H1 (cell line): ENCODE measurements around the gene AP3S1. TPM values are rescaled to one million over a fixed set of nuclear protein-coding genes. Genes with fewer than 3 reads are reported as not detected.

Experiments used
- CTCF ChIA-PET: fragments of 300-600 bp; sonication (Branson Sonifier 250); formaldehyde crosslinking; loops from one replicate; lab custom pipeline; 2021; ENCODE audit not compliant: partially characterized antibody; lab: Charles Lee
- POLR2A ChIA-PET: fragments of 300-600 bp; sonication (Branson Sonifier 250); formaldehyde crosslinking; loops from one replicate; lab custom pipeline; 2021; ENCODE audit warnings: inconsistent platforms; ENCODE audit not compliant: partially characterized antibody; lab: Charles Lee
- DNase-seq, 2 experiments: peaks; one replicate each; pipeline versions ENCODE4 v3.0.0 to v3.0.0-alpha.2; 2010 to 2022; ENCODE audit warnings: low spot score in 2 of 2, low read depth in 1 of 2, mixed read lengths in 1 of 2
- FAIRE-seq: peaks from 2 replicates; lab custom pipeline; 2011; peaks lifted over from hg19 to GRCh38; lab: Jason Lieb, UNC
- H2AFZ ChIP-seq: 2 replicates; pipeline ENCODE4 v1.8.1; 2012; ENCODE audit warnings: low read length, inconsistent platforms
- H2AK5ac ChIP-seq: 2 replicates; pipeline ENCODE4 v1.6.1; 2013; ENCODE audit warnings: low read depth, low read length
- H2BK120ac ChIP-seq: replicated peaks from 2 replicates; pipeline ENCODE3; 2013; ENCODE audit warnings: low read depth, low read length, inconsistent platforms
- H2BK12ac ChIP-seq: 2 replicates; pipeline ENCODE4 v1.6.1; 2013; ENCODE audit warnings: low read depth, low read length
- H2BK15ac ChIP-seq: 2 replicates; pipeline ENCODE4 v1.6.1; 2013; ENCODE audit warnings: low read length
- H2BK20ac ChIP-seq: 2 replicates; pipeline ENCODE4 v1.6.1; 2013; ENCODE audit warnings: low read length
- H2BK5ac ChIP-seq: 2 replicates; pipeline ENCODE4 v1.6.1; 2013; ENCODE audit warnings: low read depth, low read length
- H3K14ac ChIP-seq: 2 replicates; pipeline ENCODE4 v1.6.1; 2013; ENCODE audit warnings: inconsistent platforms; ENCODE audit not compliant: insufficient read length
- H3K18ac ChIP-seq: 2 replicates; pipeline ENCODE4 v1.6.1; 2013; ENCODE audit warnings: low read length; ENCODE audit errors: extremely low read depth
- H3K23ac ChIP-seq: 2 replicates; pipeline ENCODE4 v1.6.1; 2013; ENCODE audit warnings: inconsistent platforms; ENCODE audit not compliant: insufficient read length
- H3K23me2 ChIP-seq: 2 replicates; pipeline ENCODE4 v1.6.1; 2013; ENCODE audit warnings: low read depth, low read length
- H3K27ac ChIP-seq: 2 replicates; pipeline ENCODE4 v1.6.1; 2011; ENCODE audit warnings: low read depth, low read length, inconsistent platforms
- H3K27me3 ChIP-seq, 4 experiments: replicated peaks in 1 of 4; 1 replicate in 1 of 4; 2 replicates in 3 of 4; pipeline versions ENCODE4 v1.6.1 to v1.8.1; 2011 to 2013; ENCODE audit warnings: low read length in 3 of 4, mild to moderate bottlenecking in 3 of 4, inconsistent platforms in 2 of 4, mixed read lengths in 2 of 4, moderate library complexity in 1 of 4; ENCODE audit not compliant: control insufficient read depth in 3 of 4, insufficient read depth in 3 of 4; ENCODE audit errors: extremely low read depth in 1 of 4
- H3K36me3 ChIP-seq, 4 experiments: 2 replicates each; pipeline versions ENCODE4 v1.6.1 to v1.8.1; 2011 to 2013; ENCODE audit warnings: mild to moderate bottlenecking in 4 of 4, low read length in 3 of 4, moderate library complexity in 2 of 4, control low read depth in 1 of 4, inconsistent platforms in 1 of 4; ENCODE audit not compliant: insufficient read depth in 4 of 4, control insufficient read depth in 2 of 4
- H3K4ac ChIP-seq: replicated peaks from 2 replicates; pipeline ENCODE3; 2013; ENCODE audit warnings: low read length, low read depth, mixed read lengths, inconsistent platforms; ENCODE audit not compliant: insufficient read length
- H3K4me1 ChIP-seq, 4 experiments: replicated peaks in 1 of 4; 1 replicate in 1 of 4; 2 replicates in 3 of 4; pipeline versions ENCODE4 v1.6.1 to v1.8.1; 2011 to 2013; ENCODE audit warnings: low read length in 3 of 4, inconsistent platforms in 2 of 4, mixed read lengths in 1 of 4; ENCODE audit not compliant: insufficient read depth in 4 of 4, control insufficient read depth in 3 of 4
- H3K4me2 ChIP-seq, 2 experiments: 2 replicates each; pipeline versions ENCODE4 v1.6.1 to v1.8.1; 2011 to 2013; ENCODE audit warnings: low read depth in 2 of 2, low read length in 2 of 2, control low read depth in 1 of 2, inconsistent platforms in 1 of 2, mild to moderate bottlenecking in 1 of 2; ENCODE audit not compliant: insufficient read depth in 1 of 2
- H3K4me3 ChIP-seq, 4 experiments: fragments of 200-600, 300-600 bp in 1 of 4; sonication (generic), shearing (Covaris generic), sonication (Bioruptor Twin) in 1 of 4; 2 replicates each; pipeline versions ENCODE4 v1.5.1 to v1.8.1; 2011 to 2016; ENCODE audit warnings: low read length in 4 of 4, low read depth in 3 of 4, control low read depth in 2 of 4, inconsistent platforms in 2 of 4, mild to moderate bottlenecking in 2 of 4, mixed read lengths in 1 of 4, moderate library complexity in 1 of 4; ENCODE audit not compliant: insufficient read depth in 2 of 4; ENCODE audit errors: extremely low read depth in 1 of 4
- H3K56ac ChIP-seq: replicated peaks from 2 replicates; pipeline ENCODE3; 2013; ENCODE audit warnings: low read depth, mild to moderate bottlenecking, mixed read lengths, low read length, inconsistent platforms; ENCODE audit not compliant: insufficient read length
- H3K79me1 ChIP-seq: 2 replicates; pipeline ENCODE4 v1.6.1; 2013; ENCODE audit warnings: low read depth, low read length, control low read depth
- H3K79me2 ChIP-seq, 2 experiments: 2 replicates each; pipeline versions ENCODE4 v1.6.1 to v1.8.1; 2012 to 2013; ENCODE audit warnings: low read length in 2 of 2, mild to moderate bottlenecking in 2 of 2, inconsistent platforms in 1 of 2; ENCODE audit not compliant: insufficient read depth in 2 of 2, control insufficient read depth in 1 of 2
- H3K9ac ChIP-seq, 4 experiments: replicated peaks in 1 of 4; 1 replicate in 1 of 4; 2 replicates in 3 of 4; pipeline versions ENCODE4 v1.6.1 to v1.8.1; 2011 to 2013; ENCODE audit warnings: low read depth in 3 of 4, low read length in 3 of 4, control low read depth in 2 of 4, mild to moderate bottlenecking in 2 of 4, moderate library complexity in 2 of 4, inconsistent platforms in 1 of 4; ENCODE audit errors: extremely low read depth in 1 of 4
- H3K9me3 ChIP-seq, 2 experiments: 2 replicates each; pipeline versions ENCODE4 v1.6.1 to v1.8.1; 2012 to 2013; ENCODE audit warnings: mild to moderate bottlenecking in 2 of 2, moderate library complexity in 2 of 2, control low read depth in 1 of 2, inconsistent platforms in 1 of 2, low read depth in 1 of 2, low read length in 1 of 2, mixed read lengths in 1 of 2; ENCODE audit not compliant: insufficient read depth in 2 of 2
- H4K20me1 ChIP-seq, 2 experiments: replicated peaks in 1 of 2; 2 replicates each; pipeline versions ENCODE3 to v1.8.1; 2011 to 2013; ENCODE audit warnings: inconsistent platforms in 2 of 2, low read length in 2 of 2, mild to moderate bottlenecking in 1 of 2; ENCODE audit not compliant: insufficient read depth in 2 of 2, control insufficient read depth in 1 of 2
- H4K5ac ChIP-seq: 2 replicates; pipeline ENCODE4 v1.6.1; 2013; ENCODE audit warnings: low read length, low read depth, mixed read lengths, inconsistent platforms; ENCODE audit not compliant: insufficient read length
- H4K8ac ChIP-seq: 2 replicates; pipeline ENCODE4 v1.8.0; 2013; ENCODE audit warnings: mild to moderate bottlenecking, moderate library complexity, low read length, inconsistent platforms; ENCODE audit not compliant: insufficient read depth; ENCODE audit errors: extremely low read depth
- H4K91ac ChIP-seq: replicated peaks from 2 replicates; pipeline ENCODE3; 2013; ENCODE audit warnings: low read length, mixed read lengths, inconsistent platforms; ENCODE audit not compliant: insufficient read length
- CBX8 ChIP-seq: fragments of 300-800, 300-1000 bp; sonication (generic); IDR thresholded peaks from 2 replicates; pipeline ENCODE4 v1.7.1; 2016; ENCODE audit warnings: low read depth, low read length, borderline replicate concordance
- SP1 ChIP-seq: IDR thresholded peaks from 2 replicates; pipeline ENCODE4 v1.6.1; 2011; ENCODE audit warnings: low read depth, low read length
- WGBS, 2 experiments: shearing (Covaris generic) in 1 of 2; methylation state at CpG; one replicate each; pipeline versions ENCODE4 v1.1.6 to v1.1.7; 2013 to 2015; ENCODE audit warnings: low lambda C conversion rate in 2 of 2, mixed read lengths in 2 of 2, inconsistent platforms in 1 of 2, low coverage in 1 of 2, missing lambda C conversion rate in 1 of 2; ENCODE audit not compliant: insufficient replicate concordance in 2 of 2, insufficient coverage in 1 of 2, insufficient read length in 1 of 2; ENCODE audit errors: extremely low coverage in 1 of 2, missing lambda C conversion rate in 1 of 2; 5-methylcytosine and 5-hydroxymethylcytosine counted together
- polyA plus RNA-seq, 7 experiments: library from polyadenylated mRNA; depleted of rRNA in 3 of 7; stranded (reverse) in 5 of 7; unstranded in 2 of 7; fragments of >200 nt in 5 of 7; fragments of 200-250 nt in 2 of 7; gene quantifications; 1 replicate in 5 of 7; 2 replicates in 1 of 7; 4 replicates in 1 of 7; pipeline versions ENCODE4 v1.2.1 to v1.2.3, GENCODE V29; 2011 to 2013; ENCODE audit warnings: missing spikeins in 2 of 7, mixed read lengths in 2 of 7
- total RNA-seq: library from RNA; stranded (reverse); fragmentation: NEBNext Ultra II Directional; extraction: Animal tissue kit (Norgen Biotek cat#: 25700); gene quantifications from 2 replicates; pipeline ENCODE4 v1.2.1, GENCODE V29; 2021

The AP3S1 gene
- total and polyA plus RNA-seq, 2 of the 8 experiments (the other 6 are each of a cell fraction or from before 2014, with no cell fraction given) = 26.6 to 72.7 TPM

DNA sequence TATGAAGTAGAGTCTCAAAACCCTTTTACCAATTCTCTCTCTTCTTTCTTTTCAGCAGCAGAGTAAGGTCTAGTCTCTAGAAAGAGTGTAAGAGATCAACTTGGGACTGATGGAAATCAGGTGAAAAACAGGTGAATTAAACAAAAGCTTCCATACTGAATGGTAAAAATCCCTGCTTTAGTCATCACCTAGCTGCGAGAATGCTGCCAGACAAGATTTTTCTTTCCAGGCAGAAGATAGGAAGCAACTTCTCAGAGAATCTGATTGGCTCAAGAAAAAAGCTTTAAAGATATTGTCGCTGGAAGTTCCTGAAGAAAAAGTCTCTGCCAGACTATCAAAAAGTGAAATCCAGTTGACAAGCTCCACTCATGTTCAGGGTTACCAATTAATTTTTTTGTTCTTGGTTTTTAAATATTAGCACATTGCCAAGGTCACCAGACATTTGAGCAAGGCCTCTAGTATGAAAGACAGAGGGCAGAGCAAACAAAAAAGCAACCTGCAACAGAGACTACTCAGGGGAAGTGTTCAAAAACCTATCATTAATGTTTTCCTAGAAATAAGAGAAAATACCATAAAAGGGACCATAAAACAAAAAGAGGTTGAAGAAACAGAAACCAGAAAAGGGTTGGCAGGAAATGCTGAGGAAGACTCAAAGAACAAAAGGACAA, 34.6 kb upstream of the AP3S1 start:
- peaks cover 0 to 31% (median 0%) of the 10 kb centered on the region in 4 experiments; a peak in 6 of 8 replicates for H3K36me3 ChIP-seq
- H3K56ac ChIP-seq = no peak overlapping the region
- H3K4ac ChIP-seq = no peak overlapping the region
- H2BK20ac ChIP-seq = no peak overlapping the region
- H2BK12ac ChIP-seq = no peak overlapping the region
- FAIRE-seq = peak; percentile 32
- no peak overlapping the region for H4K8ac ChIP-seq
- H3K4me3 ChIP-seq = no peak overlapping the region
- H2BK120ac ChIP-seq = no peak overlapping the region
- POLR2A ChIA-PET = interaction anchor here (0.9 kb wide), 1 partner anchor 9 kb away, joined by 4 read pairs; the partner anchor contains the start of gene CDO1
- no peak overlapping the region for H2AFZ ChIP-seq
- no peaks in the 10 kb centered on the region for H3K79me2 ChIP-seq
- H3K18ac ChIP-seq = no peak overlapping the region
- H3K9me3 ChIP-seq = no peaks in the 10 kb centered on the region
- DNase-seq = no peak
- H2AK5ac ChIP-seq = no peak overlapping the region
- no peak overlapping the region for H4K91ac ChIP-seq
- no peak overlapping the region for H3K14ac ChIP-seq
- H2BK15ac ChIP-seq = no peak overlapping the region
- H3K9ac ChIP-seq = no peak overlapping the region
- no peak overlapping the region for H3K23ac ChIP-seq
- no peaks in the 10 kb centered on the region for H3K79me1 ChIP-seq
- CTCF ChIA-PET = interaction anchor here (1.2 to 2.1 kb wide), 3 partner anchors 8 to 172 kb away, joined by 4 to 11 read pairs (median 7); no protein-coding TSS in a partner anchor
- no peak overlapping the region for H2BK5ac ChIP-seq
- peaks cover 0 to 3% (median 0%) of the 10 kb centered on the region in 4 experiments; a peak in 2 of 7 replicates for H3K4me1 ChIP-seq
- no peak overlapping the region for H3K4me2 ChIP-seq
- H4K5ac ChIP-seq = no peak overlapping the region
- no peak overlapping the region for H3K27ac ChIP-seq
- 44% methylated on average over 2 of the region's 2 CpGs; no CpG with 5 or more reads in 1 of the 2 experiments for WGBS, 2 experiments
- no peaks in the 10 kb centered on the region; the same call in 1 of the 2 replicates for H3K23me2 ChIP-seq
- no peaks in the 10 kb centered on the region for H4K20me1 ChIP-seq
- TF ChIP-seq CBX8 = no peak
- 0 out of 2 replicates have a peak, but pooled peaks have one; percentile 56 for TF ChIP-seq SP1
- no peaks in the 10 kb centered on the region for H3K27me3 ChIP-seq
